Esophagus squamous epithelium (tissue), 5 donors: ENCODE measurements around the gene PTPRJ. TPM values are rescaled to one million over a fixed set of nuclear protein-coding genes. Genes with fewer than 3 reads are reported as not detected.

Source experiments
- DNase-seq: peaks from one replicate; lab custom pipeline; 2025; lab: John Stamatoyannopoulos, UW
- H3K27ac ChIP-seq, 4 donors: fragments of 200-600 bp; sonication (generic); one replicate each; pipeline ENCODE4 v1.5.1; 2016 to 2019; ENCODE audit warnings: mild to moderate bottlenecking in 1 of 4
- H3K27me3 ChIP-seq, 4 donors: fragments of 200-600 bp; sonication (generic); 1 replicate in 3 of 4; 2 replicates in 1 of 4; pipeline versions ENCODE4 v1.5.1 to v1.6.0; 2017 to 2021; ENCODE audit warnings: antibody characterized with exemption in 1 of 4
- H3K36me3 ChIP-seq, 3 donors: fragments of 200-600 bp; sonication (generic); one replicate each; pipeline ENCODE4 v1.5.1; 2016 to 2019
- H3K4me1 ChIP-seq, 3 donors: fragments of 200-600 bp; sonication (generic); one replicate each; pipeline ENCODE4 v1.5.1; 2017 to 2019
- H3K4me3 ChIP-seq, 4 donors: fragments of 200-600 bp; sonication (generic); 1 replicate in 3 of 4; 2 replicates in 1 of 4; pipeline ENCODE4 v1.5.1; 2016 to 2019; ENCODE audit warnings: mild to moderate bottlenecking in 2 of 4, moderate library complexity in 1 of 4
- H3K9me3 ChIP-seq, 3 donors: fragments of 200-600 bp; sonication (generic); one replicate each; pipeline ENCODE4 v1.5.1; 2016 to 2019
- CTCF ChIP-seq, 6 experiments: fragments of 450-650 bp in 4 of 6; fragments of 200-600 bp in 2 of 6; sonication (generic) in 2 of 6; IDR thresholded peaks; one replicate each; pipeline ENCODE4 v1.5.1; 2016 to 2019; ENCODE audit warnings: antibody characterized with exemption in 6 of 6, mild to moderate bottlenecking in 4 of 6, moderate library complexity in 4 of 6
- POLR2A ChIP-seq, 4 donors: fragments of 450-650 bp; IDR thresholded peaks; one replicate each; pipeline ENCODE4 v1.6.1; 2017; ENCODE audit warnings: antibody characterized with exemption in 4 of 4, mild to moderate bottlenecking in 4 of 4, moderate library complexity in 3 of 4
- WGBS, 2 donors: methylation state at CpG; one replicate each; pipeline ENCODE4 v1.1.5; 2018; 5-methylcytosine and 5-hydroxymethylcytosine counted together
- intact Hi-C: fragments of 100-400 bp; cut with DNase I; formaldehyde crosslinking; loops from one replicate; pipeline ENCODE4 v1.15.0; 2022
- total RNA-seq, 4 donors: library from RNA; depleted of rRNA; stranded (reverse); fragments of >200 nt; gene quantifications; one replicate each; pipeline ENCODE4 v1.1.0, GENCODE V29; 2016
- donor health status: DM: yes; HTN: yes; CAD: no.

The PTPRJ gene
- total RNA-seq, 4 donors from 2014 or later = 1.7 to 11.6 (median 3.4) TPM

GRCh38 chr11:48122246-48122645 lies 141.9 kb downstream of the PTPRJ start:
- no peaks in the 10 kb centered on the region for H3K9me3 ChIP-seq
- intact Hi-C loops = no loop called here
- H3K36me3 ChIP-seq = peaks cover 0 to 15% (median 0%) of the 10 kb centered on the region in 3 donors
- DNase-seq = no peak
- H3K27me3 ChIP-seq = no peaks in the 10 kb centered on the region
- TF ChIP-seq POLR2A (IDR thresholded peaks at IDR 0.05) (no peak), CTCF (IDR thresholded peaks at IDR 0.05) (no peak)
- no peak overlapping the region for H3K4me3 ChIP-seq
- H3K27ac ChIP-seq = no peak overlapping the region
- 85 to 89% methylated on average over 7 of the region's 7 CpGs for WGBS, 2 donors
- H3K4me1 ChIP-seq = no peaks in the 10 kb centered on the region

- Histone ChIP-seq H3K27ac (no peak overlapping the region), H3K4me1 (no peaks in the 10 kb centered on the region), H3K36me3 (peaks cover 0 to 19% (median 0%) of the 10 kb centered on the region in 3 donors), H3K9me3 (no peaks in the 10 kb centered on the region), H3K4me3 (no peak overlapping the region), H3K27me3 (no peaks in the 10 kb centered on the region)
- intact Hi-C loops = no loop called here
- no peak for TF ChIP-seq POLR2A (IDR thresholded peaks at IDR 0.05)
- TF ChIP-seq CTCF (IDR thresholded peaks at IDR 0.05) = no peak
- 92 to 97% methylated on average over 6 of the region's 7 CpGs for WGBS, 2 donors
- no peak for DNase-seq
These were observed 142.3 kb downstream of the PTPRJ start for GRCh38 chr11:48122656-48123055.

- intact Hi-C loops = no loop called here
- Histone ChIP-seq H3K9me3 (no peaks in the 10 kb centered on the region), H3K27ac (no peak overlapping the region), H3K36me3 (peaks cover 0 to 26% (median 0%) of the 10 kb centered on the region in 3 donors), H3K27me3 (no peaks in the 10 kb centered on the region), H3K4me3 (no peak overlapping the region), H3K4me1 (no peaks in the 10 kb centered on the region)
- WGBS, 2 donors = 82 to 86% methylated on average over 4 to 8 of the region's 8 CpGs
- no peak for DNase-seq
- TF ChIP-seq CTCF (IDR thresholded peaks at IDR 0.05) (no peak), POLR2A (IDR thresholded peaks at IDR 0.05) (no peak)
These were observed 143.0 kb downstream of the PTPRJ start for GRCh38 chr11:48123254-48123875.

- DNase-seq = no peak
- no peak overlapping the region for H3K27ac ChIP-seq
- no peak for TF ChIP-seq POLR2A (IDR thresholded peaks at IDR 0.05)
- no peak for TF ChIP-seq CTCF (IDR thresholded peaks at IDR 0.05)
- H3K27me3 ChIP-seq = no peaks in the 10 kb centered on the region
- H3K4me1 ChIP-seq = no peaks in the 10 kb centered on the region
- intact Hi-C loops = no loop called here
- H3K4me3 ChIP-seq = no peak overlapping the region
- 71 to 78% methylated on average over 6 of the region's 6 CpGs for WGBS, 2 donors
- H3K9me3 ChIP-seq = no peaks in the 10 kb centered on the region
- peaks cover 0 to 28% (median 0%) of the 10 kb centered on the region in 3 donors for H3K36me3 ChIP-seq
These were observed 143.8 kb downstream of the PTPRJ start for GRCh38 chr11:48123934-48124755.

- H3K36me3 ChIP-seq = peaks cover 0 to 31% (median 0%) of the 10 kb centered on the region in 3 donors
- no peaks in the 10 kb centered on the region for H3K4me1 ChIP-seq
- intact Hi-C loops = no loop called here
- TF ChIP-seq POLR2A (IDR thresholded peaks at IDR 0.05) = no peak
- TF ChIP-seq CTCF (IDR thresholded peaks at IDR 0.05) = no peak
- no peaks in the 10 kb centered on the region for H3K27me3 ChIP-seq
- H3K9me3 ChIP-seq = no peaks in the 10 kb centered on the region
- 88 to 94% methylated on average over 3 to 5 of the region's 11 CpGs for WGBS, 2 donors
- no peak overlapping the region for H3K27ac ChIP-seq
- no peak for DNase-seq
- H3K4me3 ChIP-seq = no peak overlapping the region
These were observed 144.5 kb downstream of the PTPRJ start for GRCh38 chr11:48124880-48125279.
